ENCODE data around the gene CHTOP. TPM values are rescaled to one million over a fixed set of nuclear protein-coding genes. Genes with fewer than 3 reads are reported as not detected.

Gene CHTOP
- total and polyA plus RNA-seq, 3 donors from 2014 or later = 86.1 to 101 (median 87.8) TPM

DNA sequence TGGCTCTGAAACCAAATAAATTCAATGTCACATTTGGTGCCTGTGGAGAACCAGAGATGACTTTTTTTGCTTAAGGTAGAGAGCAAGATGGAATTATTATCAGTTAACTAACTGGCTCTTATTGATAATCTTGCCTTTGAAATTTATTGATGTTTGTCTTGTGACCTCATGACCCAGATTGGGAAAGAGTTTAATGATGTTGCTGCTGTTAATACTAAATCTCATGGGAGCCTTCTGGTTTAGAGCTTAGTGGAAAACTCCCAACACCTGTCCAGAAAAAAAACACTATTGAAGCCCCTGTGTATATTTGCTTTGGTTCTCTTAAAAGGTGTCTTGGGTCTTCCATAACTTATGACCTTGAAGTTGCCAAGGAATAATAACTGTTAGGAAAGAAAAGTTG is 9.9 kb downstream of the CHTOP start:
- Histone ChIP-seq H3K4me1 (peaks cover 17% of the 10 kb centered on the region), H3K4me3 (no peak overlapping the region), H3K36me3 (ENCODE audit: low read depth, missing control alignments) (no peaks in the 10 kb centered on the region), H3K9me3 (no peaks in the 10 kb centered on the region), H3K27ac (peak overlapping the region; percentile 73), H3K27me3 (no peaks in the 10 kb centered on the region)
- TF ChIP-seq, protein P1, sequence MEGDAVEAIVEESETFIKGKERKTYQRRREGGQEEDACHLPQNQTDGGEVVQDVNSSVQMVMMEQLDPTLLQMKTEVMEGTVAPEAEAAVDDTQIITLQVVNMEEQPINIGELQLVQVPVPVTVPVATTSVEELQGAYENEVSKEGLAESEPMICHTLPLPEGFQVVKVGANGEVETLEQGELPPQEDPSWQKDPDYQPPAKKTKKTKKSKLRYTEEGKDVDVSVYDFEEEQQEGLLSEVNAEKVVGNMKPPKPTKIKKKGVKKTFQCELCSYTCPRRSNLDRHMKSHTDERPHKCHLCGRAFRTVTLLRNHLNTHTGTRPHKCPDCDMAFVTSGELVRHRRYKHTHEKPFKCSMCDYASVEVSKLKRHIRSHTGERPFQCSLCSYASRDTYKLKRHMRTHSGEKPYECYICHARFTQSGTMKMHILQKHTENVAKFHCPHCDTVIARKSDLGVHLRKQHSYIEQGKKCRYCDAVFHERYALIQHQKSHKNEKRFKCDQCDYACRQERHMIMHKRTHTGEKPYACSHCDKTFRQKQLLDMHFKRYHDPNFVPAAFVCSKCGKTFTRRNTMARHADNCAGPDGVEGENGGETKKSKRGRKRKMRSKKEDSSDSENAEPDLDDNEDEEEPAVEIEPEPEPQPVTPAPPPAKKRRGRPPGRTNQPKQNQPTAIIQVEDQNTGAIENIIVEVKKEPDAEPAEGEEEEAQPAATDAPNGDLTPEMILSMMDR (IDR thresholded peaks at IDR 0.05) = no peak
- no peak for TF ChIP-seq POLR2A (IDR thresholded peaks at IDR 0.05)
- intact Hi-C loops (cut with DNase I; ENCODE audit: low total_unique reads) = no loop called here
- no peak for DNase-seq

DNA sequence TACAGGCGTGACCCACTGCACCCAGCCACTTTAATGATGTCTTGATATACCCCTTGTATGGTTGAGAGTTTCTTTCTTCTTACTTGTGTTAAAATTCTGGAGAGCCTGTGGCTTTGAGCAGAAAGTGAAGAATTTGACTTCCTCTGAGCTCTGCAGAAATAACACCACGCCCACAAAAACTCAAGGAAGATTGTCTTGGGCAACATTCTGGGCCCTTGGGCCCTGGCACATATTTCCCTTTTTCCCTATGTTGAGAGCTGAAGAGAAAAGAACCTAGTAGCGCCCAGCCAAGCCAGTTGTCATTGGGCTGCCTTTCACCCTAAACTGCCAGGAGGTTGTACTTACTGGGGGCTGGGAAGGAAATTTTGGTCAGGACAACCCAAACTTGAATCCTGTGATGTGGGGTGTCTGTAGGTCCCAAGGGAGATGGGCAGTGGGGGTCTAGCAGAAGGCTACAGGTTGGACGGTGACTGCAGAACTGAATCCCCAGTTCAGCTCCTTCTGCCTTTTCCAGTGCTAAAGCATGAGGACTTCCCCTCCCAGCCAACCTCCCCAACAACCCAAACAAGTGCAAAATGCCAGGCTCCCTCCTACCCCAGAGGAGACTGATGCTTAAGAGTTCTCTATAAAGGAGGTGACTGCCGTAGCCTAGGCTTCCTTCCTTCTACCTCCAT is 12.9 kb downstream of the CHTOP start:
- Histone ChIP-seq H3K27ac (peak overlapping the region in 1 of 2 donors; percentile 64), H3K9me3 (no peaks in the 10 kb centered on the region), H3K36me3 (ENCODE audit: low read depth, missing control alignments) (no peaks in the 10 kb centered on the region), H3K4me1 (peaks cover 17% of the 10 kb centered on the region), H3K4me3 (no peak overlapping the region), H3K27me3 (no peaks in the 10 kb centered on the region)
- intact Hi-C loops (cut with DNase I; ENCODE audit: low total_unique reads) = no loop called here
- TF ChIP-seq POLR2A (IDR thresholded peaks at IDR 0.05) = no peak
- TF ChIP-seq, protein P1 (IDR thresholded peaks at IDR 0.05) = no peak
- WGBS, 2 donors = 77 to 87% methylated on average over 5 of the region's 5 CpGs
- no peak for DNase-seq

DNA sequence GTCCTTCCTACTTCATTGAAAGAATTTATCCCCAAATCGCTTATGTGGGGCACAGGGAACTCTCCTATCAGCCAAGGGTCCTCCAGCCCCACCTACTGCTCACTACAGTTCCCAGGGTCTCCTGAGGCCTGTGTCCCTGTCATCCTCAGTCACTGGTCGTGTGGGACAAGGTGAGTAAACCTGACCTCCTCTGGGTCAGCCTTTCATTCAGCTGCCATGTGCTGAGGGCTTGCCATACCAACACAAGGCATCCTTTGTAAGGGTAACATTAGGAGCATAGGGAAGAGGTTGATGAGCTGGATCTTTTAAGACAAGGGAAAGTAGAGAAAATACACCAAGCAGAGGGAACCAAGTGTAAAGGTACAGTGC is 13.5 kb downstream of the CHTOP start:
- DNase-seq = no peak
- H3K27me3 ChIP-seq = no peaks in the 10 kb centered on the region
- H3K36me3 ChIP-seq (ENCODE audit: low read depth, missing control alignments) = no peaks in the 10 kb centered on the region
- peak overlapping the region in 1 of 2 donors; percentile 64 for H3K27ac ChIP-seq
- intact Hi-C loops (cut with DNase I; ENCODE audit: low total_unique reads) = no loop called here
- H3K9me3 ChIP-seq = no peaks in the 10 kb centered on the region
- WGBS, 2 donors = 50 to 54% methylated on average over 2 of the region's 2 CpGs
- peaks cover 17% of the 10 kb centered on the region for H3K4me1 ChIP-seq
- no peak for TF ChIP-seq POLR2A (IDR thresholded peaks at IDR 0.05)
- TF ChIP-seq, protein P1 (IDR thresholded peaks at IDR 0.05) = no peak
- H3K4me3 ChIP-seq = no peak overlapping the region

DNA sequence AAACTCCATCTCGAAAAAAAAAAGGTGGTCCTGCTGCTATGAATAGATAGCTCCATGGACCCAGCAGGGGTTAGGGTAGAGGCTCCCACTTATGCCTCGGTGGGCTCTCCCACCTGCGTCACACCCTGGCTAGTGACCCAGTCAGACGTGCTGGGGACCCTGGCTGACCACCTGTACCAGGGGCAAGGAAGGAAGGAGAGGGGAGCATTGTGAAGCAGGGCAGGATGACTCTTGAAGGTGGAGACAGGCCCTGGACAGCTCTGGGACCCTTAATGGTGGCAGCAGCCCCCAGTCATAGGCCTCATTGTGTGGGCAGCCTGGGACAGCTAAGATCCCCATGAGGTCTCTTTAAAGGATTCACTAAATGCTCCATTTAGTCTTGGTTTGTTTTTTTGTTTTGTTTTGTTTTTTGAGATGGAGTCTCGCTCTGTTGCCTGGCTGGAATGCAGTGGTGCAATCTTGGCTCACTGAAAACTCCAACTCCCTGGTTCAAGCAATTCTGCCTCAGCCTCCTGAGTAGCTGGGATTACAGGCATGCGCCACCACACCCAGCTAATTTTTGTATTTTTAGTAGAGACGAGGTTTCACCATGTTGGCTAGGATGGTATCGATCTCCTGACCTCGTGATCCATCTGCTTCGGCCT is 14.3 kb downstream of the CHTOP start:
- DNase-seq = no peak
- WGBS, 2 donors = 81 to 85% methylated on average over 10 of the region's 10 CpGs
- intact Hi-C loops (cut with DNase I; ENCODE audit: low total_unique reads) = no loop called here
- Histone ChIP-seq H3K9me3 (no peaks in the 10 kb centered on the region), H3K36me3 (ENCODE audit: low read depth, missing control alignments) (no peaks in the 10 kb centered on the region), H3K4me1 (peaks cover 15% of the 10 kb centered on the region), H3K4me3 (no peak overlapping the region), H3K27me3 (no peaks in the 10 kb centered on the region), H3K27ac (peak overlapping the region in 1 of 2 donors; percentile 64)
- TF ChIP-seq, protein P1 (IDR thresholded peaks at IDR 0.05) = no peak
- no peak for TF ChIP-seq POLR2A (IDR thresholded peaks at IDR 0.05)
